ENCODE measurements around the gene MGAT5. TPM values are rescaled to one million over a fixed set of nuclear protein-coding genes. Genes with fewer than 3 reads are reported as not detected.

MGAT5 gene
- polyA plus RNA-seq, 1 donor, result 19.0 TPM

- no peaks in the 10 kb centered on the region for H3K27me3 ChIP-seq (ENCODE audit: control insufficient read depth, insufficient read depth, low read length)
- peaks cover 7% of the 10 kb centered on the region for H3K4me1 ChIP-seq (ENCODE audit: control insufficient read depth, insufficient read depth, low read length)
- H3K4me3 ChIP-seq (ENCODE audit: low read length), result no peak overlapping the region
- DNase-seq, result no peak
- H3K9me3 ChIP-seq (ENCODE audit: control insufficient read depth, low read depth, low read length), result no peaks in the 10 kb centered on the region
- H3K36me3 ChIP-seq (ENCODE audit: control insufficient read depth, insufficient read depth, low read length), result peaks cover 18% of the 10 kb centered on the region
- no CpG with 5 or more reads among the region's 2 CpGs for WGBS (ENCODE audit: insufficient coverage, low lambda C conversion rate)
- H3K27ac ChIP-seq (ENCODE audit: low read length), result no peak overlapping the region
These were observed 147.9 kb downstream of the MGAT5 start for GRCh38 chr2:134401789-134402188.

- H3K9me3 ChIP-seq (ENCODE audit: control insufficient read depth, low read depth, low read length), result no peaks in the 10 kb centered on the region
- no peaks in the 10 kb centered on the region for H3K27me3 ChIP-seq (ENCODE audit: control insufficient read depth, insufficient read depth, low read length)
- no peak overlapping the region for H3K4me3 ChIP-seq (ENCODE audit: low read length)
- H3K36me3 ChIP-seq (ENCODE audit: control insufficient read depth, insufficient read depth, low read length), result peaks cover 23% of the 10 kb centered on the region
- peaks cover 1% of the 10 kb centered on the region for H3K4me1 ChIP-seq (ENCODE audit: control insufficient read depth, insufficient read depth, low read length)
- H3K27ac ChIP-seq (ENCODE audit: low read length), result no peak overlapping the region
- WGBS (ENCODE audit: insufficient coverage, low lambda C conversion rate), result no CpG with 5 or more reads among the region's 1 CpG
- DNase-seq, result no peak
These were observed 148.5 kb downstream of the MGAT5 start for GRCh38 chr2:134402410-134402809.

GRCh38 chr2:134405611-134406081 lies 151.8 kb downstream of the MGAT5 start:
- H3K9me3 ChIP-seq (ENCODE audit: control insufficient read depth, low read depth, low read length), result no peaks in the 10 kb centered on the region
- no peaks in the 10 kb centered on the region for H3K27me3 ChIP-seq (ENCODE audit: control insufficient read depth, insufficient read depth, low read length)
- H3K4me1 ChIP-seq (ENCODE audit: control insufficient read depth, insufficient read depth, low read length), result no peaks in the 10 kb centered on the region
- no peak overlapping the region for H3K27ac ChIP-seq (ENCODE audit: low read length)
- no peak overlapping the region for H3K4me3 ChIP-seq (ENCODE audit: low read length)
- DNase-seq, result no peak
- H3K36me3 ChIP-seq (ENCODE audit: control insufficient read depth, insufficient read depth, low read length), result peaks cover 24% of the 10 kb centered on the region
- WGBS (ENCODE audit: insufficient coverage, low lambda C conversion rate), result no CpG with 5 or more reads among the region's 3 CpGs

DNA sequence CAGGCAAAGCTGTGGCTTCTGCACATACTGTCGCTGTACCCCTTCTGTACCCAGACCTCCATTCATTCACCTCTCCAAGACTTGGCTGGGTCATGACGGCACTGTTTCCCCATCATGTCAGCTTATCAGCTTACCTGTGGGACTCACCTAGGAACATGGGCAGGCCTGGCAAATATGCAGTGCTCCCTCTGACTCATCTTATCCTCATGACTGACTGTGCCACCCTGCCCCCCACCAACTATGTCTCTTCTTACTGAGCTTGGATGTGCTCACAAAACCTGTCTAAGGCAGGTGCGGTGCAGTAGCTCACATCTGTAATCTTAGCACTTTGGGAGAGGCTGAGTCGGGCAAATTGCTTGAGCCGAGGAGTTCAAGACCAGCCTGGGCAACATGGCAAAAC lies 152.4 kb downstream of the MGAT5 start:
- no peak for DNase-seq
- H3K9me3 ChIP-seq (ENCODE audit: control insufficient read depth, low read depth, low read length), result no peaks in the 10 kb centered on the region
- peaks cover 24% of the 10 kb centered on the region for H3K36me3 ChIP-seq (ENCODE audit: control insufficient read depth, insufficient read depth, low read length)
- no peak overlapping the region for H3K4me3 ChIP-seq (ENCODE audit: low read length)
- H3K27me3 ChIP-seq (ENCODE audit: control insufficient read depth, insufficient read depth, low read length), result no peaks in the 10 kb centered on the region
- peaks cover 2% of the 10 kb centered on the region for H3K4me1 ChIP-seq (ENCODE audit: control insufficient read depth, insufficient read depth, low read length)
- no peak overlapping the region for H3K27ac ChIP-seq (ENCODE audit: low read length)
- no CpG with 5 or more reads among the region's 5 CpGs for WGBS (ENCODE audit: insufficient coverage, low lambda C conversion rate)

- no CpG with 5 or more reads among the region's 3 CpGs for WGBS (ENCODE audit: insufficient coverage, low lambda C conversion rate)
- Histone ChIP-seq H3K36me3 (ENCODE audit: control insufficient read depth, insufficient read depth, low read length) (peaks cover 24% of the 10 kb centered on the region), H3K9me3 (ENCODE audit: control insufficient read depth, low read depth, low read length) (no peaks in the 10 kb centered on the region), H3K4me3 (ENCODE audit: low read length) (no peak overlapping the region), H3K27me3 (ENCODE audit: control insufficient read depth, insufficient read depth, low read length) (no peaks in the 10 kb centered on the region), H3K4me1 (ENCODE audit: control insufficient read depth, insufficient read depth, low read length) (peaks cover 2% of the 10 kb centered on the region), H3K27ac (ENCODE audit: low read length) (no peak overlapping the region)
- DNase-seq, result no peak
These were observed 152.9 kb downstream of the MGAT5 start for GRCh38 chr2:134406736-134407135.

DNA sequence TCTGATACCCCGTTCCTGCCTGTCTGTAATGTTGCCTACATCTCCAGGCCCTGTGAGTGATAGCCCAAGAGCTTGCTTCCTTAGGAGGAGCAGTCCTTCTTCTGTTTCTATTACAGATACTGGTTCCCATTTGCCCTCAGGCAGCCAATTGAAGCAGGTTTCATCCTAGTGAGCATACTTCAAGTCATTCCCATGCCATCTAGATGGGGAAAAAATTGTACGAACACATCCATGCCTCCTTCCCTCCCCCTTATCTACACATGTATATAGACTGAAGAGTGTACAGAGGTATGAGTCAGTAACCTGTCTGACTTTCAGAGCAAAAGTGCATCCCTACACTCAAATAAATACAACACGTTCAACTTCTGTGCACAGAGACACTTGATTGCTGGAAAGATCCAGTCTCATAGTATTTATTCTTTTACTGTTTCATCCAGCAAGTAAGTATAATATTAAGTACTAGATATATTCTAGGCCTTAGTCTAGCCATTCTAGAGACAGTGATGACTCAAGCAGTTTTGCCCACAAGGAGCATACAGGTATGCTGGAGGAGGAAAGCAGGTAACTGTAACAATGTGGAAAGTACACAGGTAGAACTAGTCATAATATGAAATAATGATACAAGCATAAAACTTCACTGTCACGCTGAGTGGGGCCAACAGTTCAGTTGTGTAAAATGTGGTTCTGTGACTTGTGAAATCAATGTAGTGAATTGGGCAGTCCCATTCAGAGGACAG lies 153.4 kb downstream of the MGAT5 start:
- no peak overlapping the region for H3K4me3 ChIP-seq (ENCODE audit: low read length)
- H3K9me3 ChIP-seq (ENCODE audit: control insufficient read depth, low read depth, low read length), result no peaks in the 10 kb centered on the region
- no peak overlapping the region for H3K27ac ChIP-seq (ENCODE audit: low read length)
- no peak for DNase-seq
- H3K27me3 ChIP-seq (ENCODE audit: control insufficient read depth, insufficient read depth, low read length), result no peaks in the 10 kb centered on the region
- peaks cover 2% of the 10 kb centered on the region for H3K4me1 ChIP-seq (ENCODE audit: control insufficient read depth, insufficient read depth, low read length)
- peaks cover 24% of the 10 kb centered on the region for H3K36me3 ChIP-seq (ENCODE audit: control insufficient read depth, insufficient read depth, low read length)
- WGBS (ENCODE audit: insufficient coverage, low lambda C conversion rate), result no CpG with 5 or more reads among the region's 4 CpGs

GRCh38 chr2:134408386-134408785 lies 154.5 kb downstream of the MGAT5 start:
- no peak overlapping the region for H3K27ac ChIP-seq (ENCODE audit: low read length)
- H3K4me1 ChIP-seq (ENCODE audit: control insufficient read depth, insufficient read depth, low read length), result peaks cover 2% of the 10 kb centered on the region
- H3K9me3 ChIP-seq (ENCODE audit: control insufficient read depth, low read depth, low read length), result no peaks in the 10 kb centered on the region
- no peak for DNase-seq
- no peak overlapping the region for H3K4me3 ChIP-seq (ENCODE audit: low read length)
- WGBS (ENCODE audit: insufficient coverage, low lambda C conversion rate), result 100% methylated on average over 1 of the region's 3 CpGs
- H3K36me3 ChIP-seq (ENCODE audit: control insufficient read depth, insufficient read depth, low read length), result peaks cover 19% of the 10 kb centered on the region
- H3K27me3 ChIP-seq (ENCODE audit: control insufficient read depth, insufficient read depth, low read length), result no peaks in the 10 kb centered on the region

GRCh38 chr2:134408791-134409190 lies 154.9 kb downstream of the MGAT5 start:
- H3K27ac ChIP-seq (ENCODE audit: low read length), result no peak overlapping the region
- H3K27me3 ChIP-seq (ENCODE audit: control insufficient read depth, insufficient read depth, low read length), result no peaks in the 10 kb centered on the region

GRCh38 chr2:134410006-134410405 lies 156.1 kb downstream of the MGAT5 start:
- H3K4me1 ChIP-seq (ENCODE audit: control insufficient read depth, insufficient read depth, low read length), result peaks cover 2% of the 10 kb centered on the region
- no peak overlapping the region for H3K4me3 ChIP-seq (ENCODE audit: low read length)
- H3K27ac ChIP-seq (ENCODE audit: low read length), result no peak overlapping the region
- no peak for DNase-seq
- no peaks in the 10 kb centered on the region for H3K9me3 ChIP-seq (ENCODE audit: control insufficient read depth, low read depth, low read length)
- no peaks in the 10 kb centered on the region for H3K27me3 ChIP-seq (ENCODE audit: control insufficient read depth, insufficient read depth, low read length)
- peaks cover 16% of the 10 kb centered on the region for H3K36me3 ChIP-seq (ENCODE audit: control insufficient read depth, insufficient read depth, low read length)
- WGBS (ENCODE audit: insufficient coverage, low lambda C conversion rate), result no CpG with 5 or more reads among the region's 2 CpGs

More at GRCh38 chr2:134408791-134409190, 154.9 kb downstream of the MGAT5 start:
- WGBS (ENCODE audit: insufficient coverage, low lambda C conversion rate), result no CpG with 5 or more reads among the region's 3 CpGs
- Histone ChIP-seq H3K36me3 (ENCODE audit: control insufficient read depth, insufficient read depth, low read length) (peaks cover 16% of the 10 kb centered on the region), H3K9me3 (ENCODE audit: control insufficient read depth, low read depth, low read length) (no peaks in the 10 kb centered on the region), H3K4me3 (ENCODE audit: low read length) (no peak overlapping the region), H3K4me1 (ENCODE audit: control insufficient read depth, insufficient read depth, low read length) (peaks cover 2% of the 10 kb centered on the region)
- DNase-seq, result no peak

DNA sequence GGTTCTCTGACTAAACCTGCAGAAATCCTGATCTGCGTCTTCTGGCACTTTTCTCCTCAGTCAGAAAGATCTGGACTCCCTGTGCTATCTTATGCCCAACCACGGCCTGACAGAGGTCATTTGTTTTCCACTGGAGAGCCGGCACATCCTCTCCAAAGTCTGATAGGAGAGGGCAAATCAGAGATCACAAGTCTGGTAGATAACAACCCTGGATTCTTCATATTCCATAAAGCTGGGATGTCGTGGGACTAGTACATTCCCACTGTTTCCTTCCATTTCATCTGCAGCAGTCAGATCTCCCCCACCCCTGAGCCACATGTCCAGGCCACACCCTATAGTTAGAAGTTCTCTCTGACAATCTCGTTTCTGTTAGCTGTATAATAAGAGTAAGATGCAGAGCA lies 157.0 kb downstream of the MGAT5 start:
- Histone ChIP-seq H3K9me3 (ENCODE audit: control insufficient read depth, low read depth, low read length) (no peaks in the 10 kb centered on the region), H3K4me1 (ENCODE audit: control insufficient read depth, insufficient read depth, low read length) (peaks cover 2% of the 10 kb centered on the region), H3K27ac (ENCODE audit: low read length) (no peak overlapping the region), H3K27me3 (ENCODE audit: control insufficient read depth, insufficient read depth, low read length) (no peaks in the 10 kb centered on the region), H3K36me3 (ENCODE audit: control insufficient read depth, insufficient read depth, low read length) (peaks cover 16% of the 10 kb centered on the region), H3K4me3 (ENCODE audit: low read length) (no peak overlapping the region)
- peak in 1 of 2 donors; percentile 24 for DNase-seq
- WGBS (ENCODE audit: insufficient coverage, low lambda C conversion rate), result no CpG with 5 or more reads among the region's 5 CpGs
